Measurements from ENCODE around the gene PPID. TPM values are rescaled to one million over a fixed set of nuclear protein-coding genes. Genes with fewer than 3 reads are reported as not detected.

PPID gene
- total and polyA plus RNA-seq, 2 donors (not counting 3 experiments of a cell fraction or from before 2014, with no cell fraction given): 11.5 to 25.7 TPM

DNA sequence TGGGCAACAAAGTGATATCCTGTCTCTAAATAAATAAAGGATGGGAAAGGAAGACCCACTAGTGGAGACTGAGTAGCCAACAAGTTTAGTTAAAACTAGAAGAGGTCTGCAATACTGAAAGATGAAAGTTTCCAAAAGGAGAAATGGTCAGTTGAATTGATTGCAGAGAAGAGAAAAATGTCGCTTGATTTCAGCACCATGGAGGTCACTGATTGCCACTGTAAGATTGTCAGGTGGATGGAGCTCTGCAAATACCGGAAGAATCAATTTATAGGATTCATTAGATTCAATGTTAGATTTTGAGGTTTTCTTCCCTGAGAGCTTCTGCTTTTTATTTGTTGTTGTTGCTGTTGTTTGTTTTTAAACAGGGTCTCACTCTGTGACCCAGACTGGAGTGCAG is 40.3 kb upstream of the PPID start:
- Histone ChIP-seq H3K4me1 (ENCODE audit: control insufficient read depth, extremely low read depth, insufficient read depth, low read length) (peaks cover 6% of the 10 kb centered on the region), H3K9me3 (replicated peaks; ENCODE audit: control insufficient read depth, insufficient read depth, low read length) (no peaks in the 10 kb centered on the region), H2AFZ (ENCODE audit: low read depth, low read length) (no peak overlapping the region), H3K4me3 (replicated peaks in 1 of 3; ENCODE audit: insufficient read depth in 1 of 3, low read depth in 1 of 3, low read length in 3 of 3) (no peak overlapping the region), H3K79me2 (ENCODE audit: control insufficient read depth, insufficient read depth, low read length) (no peaks in the 10 kb centered on the region), H3K4me2 (ENCODE audit: insufficient read depth, low read length) (no peak overlapping the region), H3K27me3 (ENCODE audit: control insufficient read depth in 2 of 2, insufficient read depth in 2 of 2, low read length in 2 of 2) (no peaks in the 10 kb centered on the region), H3K9me1 (replicated peaks; ENCODE audit: control insufficient read depth, extremely low read depth, insufficient read depth, low read length) (no peaks in the 10 kb centered on the region), H3K9ac (replicated peaks; ENCODE audit: extremely low read depth, insufficient read depth, low read length) (no peak overlapping the region), H3K36me3 (ENCODE audit: control insufficient read depth in 2 of 2, extremely low read depth in 1 of 2, insufficient read depth in 2 of 2, low read length in 2 of 2) (no peaks in the 10 kb centered on the region), H4K20me1 (replicated peaks; ENCODE audit: control insufficient read depth, extremely low read depth, insufficient read depth, low read length) (no peaks in the 10 kb centered on the region), H3K27ac (ENCODE audit: insufficient read depth, low read depth, low read length) (no peak overlapping the region)
- BruUV-seq (replicated peaks): no TSS peak
- no peak for TF ChIP-seq GATA2 (IDR thresholded peaks at IDR 0.05; ENCODE audit: insufficient read depth, insufficient read length, low read depth, low read length)
- TF ChIP-seq EZH2 (IDR thresholded peaks at IDR 0.05; ENCODE audit: borderline replicate concordance, low read depth, low read length, severe bottlenecking): no peak
- TF ChIP-seq, protein P1, sequence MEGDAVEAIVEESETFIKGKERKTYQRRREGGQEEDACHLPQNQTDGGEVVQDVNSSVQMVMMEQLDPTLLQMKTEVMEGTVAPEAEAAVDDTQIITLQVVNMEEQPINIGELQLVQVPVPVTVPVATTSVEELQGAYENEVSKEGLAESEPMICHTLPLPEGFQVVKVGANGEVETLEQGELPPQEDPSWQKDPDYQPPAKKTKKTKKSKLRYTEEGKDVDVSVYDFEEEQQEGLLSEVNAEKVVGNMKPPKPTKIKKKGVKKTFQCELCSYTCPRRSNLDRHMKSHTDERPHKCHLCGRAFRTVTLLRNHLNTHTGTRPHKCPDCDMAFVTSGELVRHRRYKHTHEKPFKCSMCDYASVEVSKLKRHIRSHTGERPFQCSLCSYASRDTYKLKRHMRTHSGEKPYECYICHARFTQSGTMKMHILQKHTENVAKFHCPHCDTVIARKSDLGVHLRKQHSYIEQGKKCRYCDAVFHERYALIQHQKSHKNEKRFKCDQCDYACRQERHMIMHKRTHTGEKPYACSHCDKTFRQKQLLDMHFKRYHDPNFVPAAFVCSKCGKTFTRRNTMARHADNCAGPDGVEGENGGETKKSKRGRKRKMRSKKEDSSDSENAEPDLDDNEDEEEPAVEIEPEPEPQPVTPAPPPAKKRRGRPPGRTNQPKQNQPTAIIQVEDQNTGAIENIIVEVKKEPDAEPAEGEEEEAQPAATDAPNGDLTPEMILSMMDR (IDR thresholded peaks at IDR 0.05; ENCODE audit: extremely low read depth in 1 of 2, insufficient read depth in 1 of 2, low read depth in 1 of 2, low read length in 2 of 2): no peak
- no peak for TF ChIP-seq POLR2A (IDR thresholded peaks at IDR 0.05; ENCODE audit: low read depth, low read length)
- no peak for TF ChIP-seq POLR2AphosphoS5 (IDR thresholded peaks at IDR 0.05; ENCODE audit: insufficient read depth, low read depth, low read length)
- dilution Hi-C loops (cut with MboI; ENCODE audit: extremely low pct_ligation_motif_present, low sequenced_read_pairs): no loop called here
- no peak for FAIRE-seq
- ChIA-PET POLR2A (no interaction called here), CTCF (interaction anchor here (0.5 to 1.6 kb wide), 4 partner anchors 11 to 86 kb away, joined by 3 to 5 read pairs (median 4); no protein-coding TSS in a partner anchor)
- intact Hi-C loops (cut with micrococcal nuclease): no loop called here
- no peak for DNase-seq (ENCODE audit: low read depth, low spot score)

DNA sequence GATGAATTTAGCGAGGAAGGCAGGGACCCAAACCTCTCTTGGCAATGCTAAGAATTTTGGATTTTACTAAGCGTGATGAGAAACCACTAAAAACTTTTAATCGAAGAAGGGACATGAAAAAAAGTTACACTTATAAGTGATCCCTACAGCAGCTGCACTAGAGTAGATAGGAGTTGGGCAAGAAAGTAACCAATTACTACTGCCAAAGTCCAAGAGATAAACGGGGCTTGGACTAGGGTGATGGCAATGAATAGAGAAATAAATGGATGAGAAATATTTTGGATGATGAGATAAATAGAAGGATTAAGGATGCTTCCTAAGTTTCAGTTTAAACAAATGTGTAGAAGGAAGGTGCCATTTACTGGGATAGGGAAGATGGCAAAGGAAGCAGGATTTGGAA is 39.4 kb upstream of the PPID start:
- no peak overlapping the region for H3K27ac ChIP-seq (ENCODE audit: insufficient read depth, low read depth, low read length)
- no peaks in the 10 kb centered on the region for H3K36me3 ChIP-seq (ENCODE audit: control insufficient read depth in 2 of 2, extremely low read depth in 1 of 2, insufficient read depth in 2 of 2, low read length in 2 of 2)
- H4K20me1 ChIP-seq (replicated peaks; ENCODE audit: control insufficient read depth, extremely low read depth, insufficient read depth, low read length): no peaks in the 10 kb centered on the region
- no peak for FAIRE-seq
- H3K9me1 ChIP-seq (replicated peaks; ENCODE audit: control insufficient read depth, extremely low read depth, insufficient read depth, low read length): no peaks in the 10 kb centered on the region
- no TSS peak for BruUV-seq (replicated peaks)
- no peaks in the 10 kb centered on the region for H3K9me3 ChIP-seq (replicated peaks; ENCODE audit: control insufficient read depth, insufficient read depth, low read length)
- H3K9ac ChIP-seq (replicated peaks; ENCODE audit: extremely low read depth, insufficient read depth, low read length): no peak overlapping the region
- ChIA-PET POLR2A (no interaction called here), CTCF (interaction anchor here (1.6 kb wide), 1 partner anchor 12 kb away, joined by 5 read pairs; no protein-coding TSS in a partner anchor)
- TF ChIP-seq MYC (IDR thresholded peaks at IDR 0.05; ENCODE audit: low read depth, low read length) (no peak), FOS (IDR thresholded peaks at IDR 0.05; ENCODE audit: borderline replicate concordance, insufficient read depth, low read length) (no peak), JUN (IDR thresholded peaks at IDR 0.05; ENCODE audit: borderline replicate concordance, insufficient read depth, insufficient read length, low read depth) (no peak), GATA2 (IDR thresholded peaks at IDR 0.05; ENCODE audit: insufficient read depth, insufficient read length, low read depth, low read length) (no peak), POLR2AphosphoS5 (IDR thresholded peaks at IDR 0.05; ENCODE audit: insufficient read depth, low read depth, low read length) (no peak), EZH2 (IDR thresholded peaks at IDR 0.05; ENCODE audit: borderline replicate concordance, low read depth, low read length, severe bottlenecking) (no peak)
- TF ChIP-seq, protein P1 (IDR thresholded peaks at IDR 0.05; ENCODE audit: extremely low read depth in 1 of 2, insufficient read depth in 1 of 2, low read depth in 1 of 2, low read length in 2 of 2): no peak
- DNase-seq (ENCODE audit: low read depth, low spot score): no peak
- no peak overlapping the region for H3K4me2 ChIP-seq (ENCODE audit: insufficient read depth, low read length)
- no peaks in the 10 kb centered on the region for H3K27me3 ChIP-seq (ENCODE audit: control insufficient read depth in 2 of 2, insufficient read depth in 2 of 2, low read length in 2 of 2)
- no peak overlapping the region for H2AFZ ChIP-seq (ENCODE audit: low read depth, low read length)
- dilution Hi-C loops (cut with MboI; ENCODE audit: extremely low pct_ligation_motif_present, low sequenced_read_pairs) (no loop called here), intact Hi-C loops (cut with micrococcal nuclease) (no loop called here)
- no peaks in the 10 kb centered on the region for H3K4me1 ChIP-seq (ENCODE audit: control insufficient read depth, extremely low read depth, insufficient read depth, low read length)
- H3K79me2 ChIP-seq (ENCODE audit: control insufficient read depth, insufficient read depth, low read length): no peaks in the 10 kb centered on the region
- H3K4me3 ChIP-seq (replicated peaks in 1 of 3; ENCODE audit: insufficient read depth in 1 of 3, low read depth in 1 of 3, low read length in 3 of 3): no peak overlapping the region

All from endothelial cell of umbilical vein (primary cell).